GM12892 (cell line): ENCODE measurements around the gene TNFAIP3.

Source experiments
- POLR2A ChIP-seq: IDR thresholded peaks from 2 replicates; pipeline ENCODE4 v1.6.1; 2011; ENCODE audit warnings: low read depth, low read length, control low read depth
- POLR2AphosphoS5 ChIP-seq: IDR thresholded peaks from 2 replicates; pipeline ENCODE4 v1.6.1; 2011; ENCODE audit warnings: low read depth, low read length, control low read depth

- TF ChIP-seq POLR2AphosphoS5 (no peak), POLR2A (no peak)
These were observed 46.4 kb downstream of the TNFAIP3 start for GRCh38 chr6:137913434-137913833.
